Effector CD8-positive, alpha-beta T cell (primary cell): ENCODE measurements around the gene CD151.
A peak's percentile ranks its signal among the peaks of the same experiment; 100 is the strongest.

Experiments
- DNase-seq: peaks from one replicate; lab custom pipeline; 2025; lab: John Stamatoyannopoulos, UW

Gene CD151

DNA sequence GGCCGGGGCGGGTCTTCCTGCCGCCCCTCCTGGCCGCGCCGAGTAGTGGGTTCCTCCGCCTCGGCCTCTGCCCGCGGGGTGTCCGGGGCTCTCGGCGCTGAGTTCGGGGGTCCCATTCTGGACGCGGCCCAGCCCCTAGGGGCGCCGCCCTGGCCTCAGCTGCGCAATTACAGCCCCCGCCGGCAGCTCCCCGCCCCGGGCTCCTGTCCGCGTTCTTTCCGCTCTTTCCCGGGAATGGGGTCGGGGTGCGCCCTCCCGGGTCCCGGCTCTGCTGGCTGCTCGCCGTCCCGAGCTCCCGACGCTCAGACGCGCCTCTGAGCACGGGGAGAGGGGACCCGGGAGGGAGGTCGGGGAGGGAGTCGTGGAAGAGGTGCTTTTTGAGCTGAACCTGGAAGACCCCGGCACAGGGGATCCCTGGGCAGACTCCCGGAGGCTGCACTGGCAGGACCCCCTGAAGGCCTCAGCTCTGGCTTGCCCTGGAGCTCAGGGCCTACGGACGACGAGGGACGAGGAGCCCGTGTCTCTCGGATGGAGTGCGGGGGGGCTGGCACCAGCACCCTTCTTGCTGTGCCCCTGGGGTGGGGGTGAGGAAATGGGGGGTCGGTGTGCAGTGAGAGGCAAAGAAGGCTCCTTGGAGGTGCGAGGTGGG, 10.5 kb downstream of the CD151 start:
- DNase-seq, result no peak

DNA sequence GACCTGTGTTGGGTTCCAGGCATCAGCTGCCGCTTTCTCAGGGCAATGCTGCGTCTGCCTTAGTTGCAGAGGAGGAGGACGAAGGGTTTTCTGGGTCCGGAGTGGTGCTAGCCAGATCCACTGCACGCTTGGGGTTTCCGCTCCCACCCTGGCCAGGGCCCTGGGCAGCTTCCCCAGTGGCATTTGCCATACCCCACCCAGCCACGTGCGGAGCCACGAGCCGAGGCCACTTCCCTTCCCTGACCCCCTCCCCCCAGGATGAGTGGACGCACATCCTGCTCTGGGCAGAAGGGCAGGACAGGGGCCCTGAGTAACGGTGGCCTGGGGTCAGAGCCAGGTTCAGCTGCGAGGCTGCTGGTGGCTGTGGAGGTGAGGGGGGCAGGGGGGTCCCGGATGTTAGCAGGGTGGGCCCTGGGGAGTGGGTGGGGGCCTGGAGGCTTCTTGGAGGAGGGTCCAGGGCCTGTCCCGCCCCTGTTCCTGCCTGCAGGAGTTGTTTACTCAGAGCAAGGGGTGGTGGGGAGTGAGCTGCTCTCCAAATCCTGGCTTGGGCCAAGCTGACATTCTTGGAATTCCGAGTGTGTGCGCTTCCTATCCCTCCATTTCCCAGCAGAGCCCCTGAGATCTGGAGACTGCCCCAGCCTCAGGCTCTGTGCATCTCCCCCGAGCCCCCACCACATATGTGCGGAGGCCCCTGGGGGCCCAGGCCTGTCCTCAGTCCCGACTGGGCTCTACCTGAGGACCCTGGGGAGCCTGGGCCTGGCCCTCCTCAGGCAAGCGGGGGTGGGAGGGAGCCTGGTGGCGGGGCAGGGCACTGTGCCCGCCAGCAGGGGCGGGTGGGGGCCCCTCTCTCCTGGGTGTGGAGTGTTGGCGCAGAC, 11.3 kb downstream of the CD151 start:
- no peak for DNase-seq

- peak; percentile 25 for DNase-seq
Measured at GRCh38 chr11:844693-845644, 12.2 kb downstream of the CD151 start.

DNA sequence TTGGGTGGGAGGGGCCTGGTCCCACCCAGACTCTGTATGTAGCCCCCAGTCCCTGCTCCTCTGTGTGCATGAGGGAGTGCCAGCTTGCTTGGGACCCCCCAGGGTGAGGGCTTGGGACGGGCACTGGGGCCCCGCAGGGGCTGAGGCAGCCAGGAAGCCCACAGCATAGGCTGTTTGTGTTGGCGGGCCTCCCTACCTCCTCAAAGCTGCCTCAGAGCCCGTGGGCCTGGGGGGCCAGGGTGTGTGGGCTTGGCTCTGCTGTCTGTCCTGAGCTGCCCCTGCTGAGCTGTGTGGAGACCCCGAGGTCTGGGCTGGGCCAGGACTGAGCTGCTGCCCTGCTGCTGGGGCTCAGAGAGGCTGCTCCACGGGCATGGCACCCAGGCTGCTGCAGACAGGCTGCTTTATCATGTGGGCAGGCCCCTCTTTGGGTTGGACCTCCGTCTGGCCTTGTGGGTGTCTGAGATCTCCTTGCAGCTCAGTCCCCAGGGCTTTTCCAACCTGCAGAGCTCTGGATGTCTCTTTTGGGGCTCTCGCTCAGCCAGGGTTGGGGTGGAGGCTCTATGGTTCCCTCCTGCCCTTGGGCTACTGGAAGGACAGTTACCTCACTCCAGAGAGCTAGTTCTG, 13.2 kb downstream of the CD151 start:
- no peak for DNase-seq

DNA sequence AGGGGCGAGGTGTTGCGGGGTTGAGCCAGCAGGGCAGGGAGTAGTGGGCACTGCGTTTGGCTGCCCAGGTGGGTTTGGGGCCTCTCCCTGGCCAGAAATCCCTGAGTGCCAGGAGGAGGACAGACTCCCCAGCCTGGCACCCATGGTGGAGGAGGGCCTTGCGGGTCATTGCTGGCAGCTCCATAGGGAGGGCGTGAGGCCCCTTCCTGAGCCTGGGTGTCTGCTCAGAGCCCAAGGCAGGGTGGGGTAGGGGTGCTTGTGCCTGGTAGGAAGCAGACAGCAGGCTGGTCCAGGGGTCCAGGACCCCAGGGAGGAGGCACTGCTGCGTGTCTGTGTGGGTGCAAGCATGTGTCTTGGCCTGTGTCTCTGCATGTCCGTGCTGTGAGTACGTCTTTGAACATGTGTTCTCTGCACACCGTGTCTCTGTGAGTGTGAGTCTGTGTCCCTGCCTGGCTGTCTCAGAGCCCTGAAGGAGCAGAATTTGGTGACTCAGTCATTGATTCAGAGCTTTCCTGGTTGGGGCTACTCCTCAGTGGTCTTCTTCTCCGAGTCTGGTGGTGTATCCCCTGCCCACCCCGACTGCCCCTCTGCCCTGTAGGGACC, 13.8 kb downstream of the CD151 start:
- DNase-seq, result no peak

GRCh38 chr11:847876-848275, 15.1 kb downstream of the CD151 start:
- DNase-seq, result no peak

DNA sequence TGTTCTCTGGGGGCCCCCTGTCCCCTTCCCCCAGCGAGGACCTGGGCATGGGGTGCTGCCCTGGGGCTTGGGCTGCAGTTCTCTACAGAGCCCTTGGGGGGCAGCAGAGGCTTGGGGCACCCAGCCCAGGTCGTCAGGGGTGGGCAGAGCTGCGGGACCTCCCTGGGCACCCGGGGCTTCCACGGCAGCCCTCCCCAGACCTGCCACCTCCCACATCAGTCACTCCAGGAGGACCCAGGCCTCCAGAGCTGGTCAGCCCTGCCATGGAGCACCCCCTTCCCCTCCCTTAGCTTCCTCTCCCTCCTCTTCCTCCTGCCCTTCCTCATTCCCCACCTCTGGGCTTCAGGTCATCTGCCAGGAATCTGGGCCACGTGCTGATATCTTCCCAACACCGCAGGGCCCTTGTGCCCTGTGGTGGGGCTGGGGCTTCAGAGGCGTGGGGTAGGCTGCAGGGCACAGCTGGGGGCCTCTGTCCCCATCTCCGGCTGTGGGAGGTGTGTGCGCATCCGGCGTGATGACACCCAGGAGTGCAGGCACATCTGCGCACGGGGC, 15.7 kb downstream of the CD151 start:
- DNase-seq, result peak; percentile 48

GRCh38 chr11:849104-849824, 16.5 kb downstream of the CD151 start:
- DNase-seq, result peak; percentile 14

GRCh38 chr11:849951-850774, 17.4 kb downstream of the CD151 start:
- no peak for DNase-seq

GRCh38 chr11:850775-851763, 18.3 kb downstream of the CD151 start:
- DNase-seq, result no peak

- no peak for DNase-seq
Measured at GRCh38 chr11:852762-853161, 20.0 kb downstream of the CD151 start.

DNA sequence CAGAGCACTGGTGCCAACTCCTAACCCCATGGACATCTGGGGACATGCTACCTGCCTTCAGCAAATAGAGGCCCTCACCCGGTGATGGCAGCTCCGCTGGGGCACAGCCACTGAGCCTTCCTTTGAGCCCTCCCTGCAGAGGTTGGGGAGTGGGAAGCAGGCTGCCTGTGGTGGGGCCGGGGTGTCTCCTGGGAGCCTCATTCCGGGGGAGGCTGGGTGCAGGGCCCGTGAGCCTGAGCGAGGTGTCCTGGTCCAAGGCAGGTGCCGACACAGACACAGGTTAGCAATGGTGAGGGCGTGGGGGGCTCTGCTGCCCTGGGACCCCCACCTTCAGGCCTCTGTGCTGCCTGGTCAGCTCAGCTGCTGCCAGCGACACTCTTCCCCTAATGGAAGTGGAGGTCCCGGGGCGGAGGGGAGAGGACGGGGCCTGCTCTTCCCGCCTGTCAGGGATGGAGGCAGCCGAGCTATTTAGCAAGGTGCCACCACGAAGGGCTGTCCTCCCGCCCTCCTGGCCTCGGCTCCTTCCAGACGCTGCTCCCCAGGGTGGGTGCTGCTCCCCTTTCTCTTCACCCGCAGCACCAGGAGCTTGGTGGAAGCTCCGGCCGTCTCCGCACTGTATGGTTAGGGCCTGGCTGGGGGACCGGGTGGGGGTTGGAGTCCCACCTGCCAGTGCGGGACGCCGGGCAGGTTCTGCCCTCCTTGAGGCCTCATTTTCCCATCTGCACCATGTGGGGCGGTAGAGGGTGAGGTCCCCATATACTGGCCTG, 21.1 kb downstream of the CD151 start:
- DNase-seq, result no peak

DNA sequence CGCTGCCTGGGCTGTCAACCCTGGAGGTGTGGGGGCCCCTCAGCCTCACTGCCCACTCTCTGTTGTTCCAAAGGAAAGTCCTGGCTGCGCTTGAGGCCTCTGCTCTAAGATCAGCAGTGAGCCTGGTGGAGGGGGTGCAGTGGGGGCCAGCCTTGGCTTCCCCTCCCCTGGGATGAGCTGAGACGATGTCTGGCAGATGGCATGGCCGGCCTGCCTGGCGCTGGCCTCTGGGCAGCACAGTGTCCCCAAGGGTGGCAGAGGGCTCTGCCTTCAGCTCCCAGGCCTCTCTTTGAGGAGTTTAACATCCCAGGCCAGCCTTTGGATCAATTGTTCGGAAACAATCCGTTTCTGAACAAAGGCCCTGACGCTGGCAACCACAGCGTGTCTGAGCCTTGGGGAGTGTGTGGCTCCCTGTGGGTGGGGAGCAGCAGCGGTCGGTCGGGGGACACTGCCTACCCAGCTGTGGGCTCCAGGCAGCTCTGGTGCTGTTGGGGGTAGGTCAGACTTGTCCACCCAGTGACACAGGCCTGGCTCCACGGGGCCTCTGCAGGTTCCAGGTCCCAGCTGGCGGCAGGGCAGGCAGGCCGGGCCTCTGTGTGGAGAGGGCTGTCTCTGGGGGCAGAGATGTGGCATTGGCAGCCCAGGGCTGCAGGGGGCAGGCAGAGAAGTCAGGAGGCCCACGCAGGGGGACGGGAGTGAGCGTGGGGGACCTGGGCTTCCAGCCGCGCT, 22.0 kb downstream of the CD151 start:
- DNase-seq, result no peak

- no peak for DNase-seq
Measured at GRCh38 chr11:855330-855674, 22.6 kb downstream of the CD151 start.

DNA sequence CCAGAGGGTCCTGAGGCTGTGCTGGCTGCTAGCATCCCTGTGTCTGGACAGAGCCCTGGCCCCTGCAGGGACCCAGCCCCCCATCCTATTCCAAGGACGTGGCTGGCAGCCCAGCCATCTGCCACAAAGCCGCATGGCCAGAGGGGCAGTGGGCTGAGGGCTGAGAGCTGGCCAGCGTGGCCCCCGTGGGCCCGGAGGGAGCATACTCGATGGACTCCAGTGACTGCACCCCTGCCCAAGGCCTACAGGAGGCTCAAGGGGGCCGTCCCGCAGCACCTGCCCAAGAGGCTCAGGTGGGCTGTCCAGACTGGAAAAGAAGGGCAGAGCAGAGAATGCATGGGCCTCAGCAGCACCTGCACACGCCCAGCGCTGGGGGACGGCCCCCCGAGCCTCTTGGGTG, 23.0 kb downstream of the CD151 start:
- no peak for DNase-seq

DNA sequence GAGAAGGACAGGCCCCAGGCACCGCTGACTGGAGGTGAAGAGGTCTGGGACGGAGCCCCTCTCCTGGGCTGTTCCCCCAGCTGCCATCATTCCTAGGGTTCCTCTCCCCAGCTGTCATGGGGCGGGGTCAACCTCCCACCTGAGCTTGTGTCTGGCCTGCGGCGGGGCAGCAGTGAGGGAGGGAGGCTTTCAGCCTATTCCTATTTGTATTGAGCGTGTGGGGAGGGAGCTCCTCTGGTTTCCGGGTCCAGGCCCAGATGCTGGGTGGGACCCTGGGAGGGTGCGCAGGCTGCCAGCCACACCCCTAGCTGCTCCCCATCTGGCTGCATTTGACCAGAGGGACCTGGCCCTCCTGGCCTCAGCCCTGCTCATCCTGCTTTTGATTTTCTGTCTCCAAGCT, 23.6 kb downstream of the CD151 start:
- DNase-seq, result no peak
